A549 (cell line): ENCODE data around the gene VAPA.

ENCODE experiments used
- CHD2 ChIP-seq: fragments of 150-350 bp; IDR thresholded peaks from 2 replicates; pipeline ENCODE4 v1.6.1; 2014; ENCODE audit warnings: low read length; ENCODE audit not compliant: partially characterized antibody
- CTCF ChIP-seq: fragments of >200 bp; sonication (Bioruptor Twin); formaldehyde crosslinking; IDR thresholded peaks from 3 replicates; pipeline ENCODE4 v1.5.1; 2016
- KDM5A ChIP-seq: fragments of 200-600 bp; sonication (generic); IDR thresholded peaks from 2 replicates; pipeline ENCODE4 v1.6.1; 2016; ENCODE audit warnings: antibody characterized with exemption, mild to moderate bottlenecking
- POLR2A ChIP-seq: IDR thresholded peaks from 2 replicates; pipeline ENCODE4 v1.6.1; 2012; ENCODE audit warnings: mild to moderate bottlenecking, low read length
- SMC3 ChIP-seq: fragments of >200 bp; sonication (Bioruptor Twin); formaldehyde crosslinking; IDR thresholded peaks from 3 replicates; pipeline ENCODE4 v1.6.1; 2018; ENCODE audit warnings: inconsistent platforms
- ZFP36 ChIP-seq: fragments of 450-650 bp; IDR thresholded peaks from 2 replicates; pipeline ENCODE4 v1.6.1; 2014; ENCODE audit warnings: borderline replicate concordance; ENCODE audit not compliant: partially characterized antibody

DNA sequence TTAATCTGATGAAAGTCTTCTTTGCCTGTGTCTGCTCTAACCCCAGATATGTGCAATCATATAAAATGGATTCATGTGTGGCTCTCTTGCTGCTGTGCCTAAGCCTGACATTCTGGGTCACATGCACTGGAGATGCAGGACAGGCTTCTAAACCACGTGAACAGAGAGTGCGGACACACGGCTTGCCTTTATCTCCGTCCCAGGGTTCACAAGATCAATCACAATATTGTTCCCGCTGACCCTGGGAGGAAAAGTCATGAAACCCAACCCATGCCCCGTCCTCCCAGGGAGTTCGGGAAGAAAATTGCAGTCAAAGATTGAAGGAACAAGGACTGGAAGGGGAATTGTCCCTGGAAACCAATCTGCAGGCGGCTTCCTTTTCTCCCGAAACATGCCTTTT lies 74.8 kb downstream of the VAPA start:
- TF ChIP-seq CTCF (no peak), ZFP36 (no peak), KDM5A (no peak), SMC3 (no peak), POLR2A (no peak), CHD2 (no peak)
